SK-N-DZ (cell line): ENCODE measurements around the gene ERMP1.
"Not testable (repeated sequence)": the region's sequence is repeated elsewhere in the genome, so short reads cannot be mapped to it uniquely, and the experiment has no call there.

Experiments used
- DNase-seq: peaks from one replicate; pipeline ENCODE4 v3.0.0-alpha.2; 2015; ENCODE audit warnings: low spot score

ERMP1 gene

GRCh38 chr9:5820425-5820824, 12.5 kb downstream of the ERMP1 start:
- DNase-seq: no peak

- no peak for DNase-seq
Observed at GRCh38 chr9:5819174-5819573, 13.7 kb downstream of the ERMP1 start.

DNA sequence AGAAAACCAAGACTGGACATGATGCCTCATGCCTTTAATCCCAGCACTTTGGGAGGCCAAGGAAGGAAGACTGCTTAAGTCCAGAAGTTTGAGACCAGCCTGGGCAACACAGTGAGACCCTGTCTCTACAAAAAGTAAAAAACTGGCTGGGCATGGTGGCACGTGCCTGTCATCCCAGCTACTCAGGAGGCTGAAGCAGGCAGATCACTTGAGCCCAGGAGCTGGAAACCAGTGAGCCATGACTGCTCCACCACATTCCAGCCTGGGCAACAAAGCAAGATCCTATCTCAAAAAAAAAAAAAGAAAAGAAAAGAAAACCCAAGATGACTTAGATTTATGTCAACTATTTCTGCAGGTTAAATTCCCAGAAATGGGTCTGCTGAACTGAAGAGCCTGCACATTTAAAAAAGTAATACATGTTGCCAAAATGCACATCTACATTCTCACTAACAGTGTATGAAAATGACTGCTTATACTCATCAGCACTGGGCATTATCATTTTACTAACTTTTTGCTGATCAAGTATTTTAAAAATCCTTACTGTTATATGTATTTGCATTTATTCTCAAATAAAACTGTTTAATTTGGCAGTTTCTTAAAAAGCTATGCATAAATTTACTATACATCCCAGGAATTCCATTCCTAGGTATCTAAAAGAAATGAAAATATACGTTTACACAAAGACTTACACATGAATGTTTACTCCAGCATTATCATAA, 14.3 kb downstream of the ERMP1 start:
- no peak for DNase-seq

DNA sequence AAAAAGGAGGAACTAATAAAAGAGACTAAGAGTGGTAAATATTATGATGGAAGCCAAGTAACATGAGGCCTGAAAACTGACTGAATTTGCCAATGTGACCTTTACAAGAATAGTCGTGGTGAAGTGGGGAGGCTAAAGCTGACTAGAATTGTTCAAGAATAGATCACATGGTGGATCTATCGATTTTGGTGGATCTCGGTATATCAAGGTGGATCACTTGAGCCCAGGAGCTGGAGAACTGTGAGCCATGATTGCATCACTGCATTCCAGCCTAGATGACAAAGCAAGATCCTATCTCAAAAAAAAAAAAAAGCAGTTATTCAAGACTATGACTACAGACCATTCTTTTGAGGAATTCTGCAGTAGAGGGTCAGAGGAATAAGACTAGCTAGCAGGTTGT, 15.1 kb downstream of the ERMP1 start:
- DNase-seq: no peak

DNA sequence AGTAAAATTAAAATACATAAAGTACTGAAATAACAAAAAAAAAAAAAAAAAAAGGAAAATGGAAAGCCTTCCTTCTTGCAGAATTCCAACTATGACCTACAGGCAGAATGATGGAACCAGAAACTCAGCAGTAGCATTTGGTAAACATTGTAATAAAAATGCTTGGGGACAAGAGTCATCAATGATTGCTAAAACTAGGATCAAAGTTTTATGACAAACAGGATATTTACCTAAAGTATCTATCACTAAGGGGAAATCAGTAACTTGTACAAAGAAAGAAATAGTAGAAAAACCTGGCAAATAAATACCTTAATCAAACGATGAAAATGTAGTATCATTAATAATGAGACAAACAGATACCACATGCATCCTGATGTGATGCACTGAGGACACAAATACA, 17.5 kb downstream of the ERMP1 start:
- no peak for DNase-seq

- no peak for DNase-seq
Observed at GRCh38 chr9:5813824-5814223, 19.1 kb downstream of the ERMP1 start.

DNA sequence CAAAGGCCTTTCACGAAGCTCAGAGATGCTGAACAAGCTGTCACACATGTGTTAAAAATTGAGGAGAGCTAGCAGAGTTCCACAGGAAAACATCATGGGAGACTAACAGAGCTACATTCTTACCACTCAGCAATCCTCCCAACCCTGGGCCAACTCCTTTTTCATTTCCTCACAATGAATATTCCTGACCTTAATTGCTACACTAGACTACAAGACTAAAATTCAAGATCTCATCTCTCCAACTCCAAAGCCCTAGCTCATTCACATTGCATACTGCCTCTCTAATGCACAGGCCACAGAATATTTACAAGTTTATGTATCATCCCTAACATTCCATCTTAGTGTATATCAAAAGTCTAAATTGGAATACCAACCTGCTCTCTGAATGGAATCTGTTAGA, 21.2 kb downstream of the ERMP1 start:
- no peak for DNase-seq

DNA sequence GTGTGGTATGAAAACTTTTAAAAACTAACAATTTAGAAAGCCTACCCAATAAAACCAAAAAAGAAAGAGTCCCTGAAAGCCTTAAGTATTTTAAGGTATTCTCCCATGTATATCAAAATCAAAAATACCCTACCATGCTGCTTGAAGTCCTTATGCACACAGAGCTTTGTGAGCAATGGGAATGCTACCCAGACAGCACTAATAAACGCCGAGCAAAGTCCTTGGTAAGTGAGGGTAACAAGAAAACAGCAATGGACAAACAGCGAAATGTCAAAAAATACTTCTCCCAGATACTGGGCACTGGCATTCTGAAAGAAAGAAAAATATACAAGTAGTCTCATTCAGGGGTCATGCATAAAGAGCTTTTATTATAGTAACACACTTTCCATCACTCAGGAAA, 27.4 kb downstream of the ERMP1 start:
- no peak for DNase-seq

DNA sequence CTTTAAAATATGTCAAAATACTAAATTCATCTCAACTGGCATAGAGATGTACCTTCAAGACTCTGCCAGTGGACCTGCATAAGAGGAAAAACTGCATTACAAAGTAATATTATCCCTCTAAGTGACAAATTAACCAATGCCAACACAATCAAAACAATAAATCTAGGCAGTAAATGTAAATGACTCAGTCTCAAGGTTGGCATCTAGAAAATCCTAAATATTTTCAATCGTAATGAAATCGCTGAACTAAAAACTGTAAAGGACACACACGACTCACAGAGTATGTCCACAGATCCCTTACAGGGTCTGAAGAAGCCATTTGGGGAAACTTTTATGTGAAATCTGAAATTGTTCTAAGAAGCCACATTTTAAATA, 31.2 kb downstream of the ERMP1 start:
- DNase-seq: no peak

- no peak for DNase-seq
Observed at GRCh38 chr9:5800969-5801738, 31.8 kb downstream of the ERMP1 start.

GRCh38 chr9:5800378-5800777, 32.5 kb downstream of the ERMP1 start:
- DNase-seq: not testable (repeated sequence)

- DNase-seq: peak; percentile 0
Observed at GRCh38 chr9:5799314-5799713, 33.6 kb downstream of the ERMP1 start.

GRCh38 chr9:5798581-5798980, 34.3 kb downstream of the ERMP1 start:
- DNase-seq: no peak

DNA sequence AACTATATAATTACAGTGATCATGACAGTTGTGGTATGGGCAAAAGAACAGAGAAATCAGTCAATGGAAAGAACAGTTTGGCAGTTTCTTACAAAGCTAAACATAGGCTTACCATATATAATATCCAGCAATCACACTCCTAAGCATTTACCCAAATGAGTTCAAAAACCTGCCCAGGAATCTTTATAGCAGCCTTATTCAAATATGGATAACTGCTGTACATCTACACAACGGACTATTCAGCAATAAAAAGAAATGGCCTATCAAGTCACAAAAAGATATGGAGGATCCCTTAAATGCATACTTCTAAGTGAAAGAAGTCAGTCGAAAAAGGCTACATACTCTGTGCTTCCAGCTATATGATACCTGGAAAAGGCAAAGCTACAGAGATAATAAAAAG, 36.6 kb downstream of the ERMP1 start:
- no peak for DNase-seq

DNA sequence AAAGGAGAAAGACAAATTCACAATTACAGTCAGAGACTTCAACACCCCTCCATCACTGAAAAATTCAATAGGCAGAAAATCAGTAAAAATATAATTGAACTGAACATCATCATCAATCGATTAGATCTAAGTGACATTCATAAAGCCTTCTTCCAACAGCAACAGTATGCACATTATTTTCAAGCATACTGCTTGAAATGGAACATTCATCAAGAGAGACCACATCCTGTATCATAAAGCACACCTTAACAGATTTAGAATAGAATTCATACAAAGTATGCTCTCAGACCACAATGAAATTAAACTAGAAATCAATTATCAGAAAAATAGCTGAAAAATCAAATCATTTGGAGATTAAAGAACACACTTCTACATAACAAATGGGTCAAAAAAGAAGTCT, 39.1 kb downstream of the ERMP1 start:
- no peak for DNase-seq

DNA sequence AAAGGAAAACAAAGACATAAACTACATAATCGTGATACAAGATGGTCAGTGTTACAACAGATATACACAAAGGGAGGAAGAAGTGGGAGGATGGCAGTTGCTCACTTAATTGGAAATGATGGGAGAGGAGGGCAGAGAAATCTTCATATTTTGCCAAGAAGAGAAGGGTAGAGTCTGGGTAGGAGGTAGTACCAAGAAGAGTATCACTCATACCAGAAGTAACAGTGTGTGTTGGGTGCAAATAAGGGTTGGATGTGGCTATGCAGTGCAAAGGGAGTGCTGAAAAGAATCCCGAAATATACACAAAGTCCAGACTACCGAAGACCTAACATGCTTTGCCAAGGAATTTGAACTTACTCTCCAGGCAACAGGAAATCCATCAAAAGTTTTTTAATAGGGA, 41.0 kb downstream of the ERMP1 start:
- DNase-seq: no peak

- no peak for DNase-seq
Observed at GRCh38 chr9:5790923-5791322, 42.0 kb downstream of the ERMP1 start.

GRCh38 chr9:5789489-5789888, 43.4 kb downstream of the ERMP1 start:
- no peak for DNase-seq

DNA sequence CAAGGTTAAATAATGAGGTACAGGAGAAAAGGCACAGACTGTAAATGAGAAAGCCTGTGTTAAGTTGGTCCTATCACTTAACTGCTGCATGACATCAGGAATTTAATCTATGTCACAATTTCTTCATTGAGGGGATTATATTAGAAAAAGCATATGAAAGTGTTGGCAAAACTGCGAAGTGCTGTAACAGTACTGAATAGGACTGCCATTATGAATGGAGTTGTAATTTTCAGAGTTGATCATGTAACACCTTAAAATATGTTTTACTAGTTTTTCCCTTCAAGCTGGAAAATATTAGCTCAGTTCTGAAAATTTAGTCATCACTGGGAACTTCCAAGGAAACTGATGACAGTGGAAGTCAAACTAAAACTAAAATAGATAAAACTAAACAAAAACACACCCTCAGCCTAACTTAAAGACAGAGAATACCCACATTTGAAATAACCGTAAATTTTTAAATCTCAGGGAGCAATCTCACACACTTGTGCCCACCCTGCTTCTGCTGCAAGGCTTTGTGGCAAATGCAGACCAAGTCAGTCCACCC, 45.1 kb downstream of the ERMP1 start:
- DNase-seq: no peak

GRCh38 chr9:5787220-5787619, 45.7 kb downstream of the ERMP1 start:
- no peak for DNase-seq

GRCh38 chr9:5786370-5787127, 46.4 kb downstream of the ERMP1 start:
- no peak for DNase-seq
